HG03064 (cell line): ENCODE results near the gene PKP1.

Source experiments
- ATAC-seq: cut with Tn5 transposase; IDR thresholded peaks from one replicate; pipeline ENCODE4 v1.9.1; 2021; ENCODE audit warnings: low read depth; ENCODE audit not compliant: unreplicated experiment

PKP1 gene

GRCh38 chr1:201260236-201260590 lies 23.1 kb upstream of the PKP1 start:
- no peak for ATAC-seq

- no peak for ATAC-seq
Observed at GRCh38 chr1:201260648-201261311, 22.5 kb upstream of the PKP1 start.

GRCh38 chr1:201261771-201262547 lies 21.3 kb upstream of the PKP1 start:
- ATAC-seq: no peak

GRCh38 chr1:201262963-201263608 lies 20.2 kb upstream of the PKP1 start:
- no peak for ATAC-seq

- no peak for ATAC-seq
Observed at GRCh38 chr1:201264072-201264471, 19.2 kb upstream of the PKP1 start.

- ATAC-seq: no peak
Observed at GRCh38 chr1:201264554-201264953, 18.8 kb upstream of the PKP1 start.

GRCh38 chr1:201265756-201266155 lies 17.6 kb upstream of the PKP1 start:
- no peak for ATAC-seq

- no peak for ATAC-seq
Observed at GRCh38 chr1:201266276-201266675, 17.0 kb upstream of the PKP1 start.

GRCh38 chr1:201266774-201267173 lies 16.5 kb upstream of the PKP1 start:
- ATAC-seq: no peak

- ATAC-seq: no peak
Observed at GRCh38 chr1:201267481-201268229, 15.7 kb upstream of the PKP1 start.

- ATAC-seq: no peak
Observed at GRCh38 chr1:201268604-201269151, 14.6 kb upstream of the PKP1 start.

- ATAC-seq: no peak
Observed at GRCh38 chr1:201269281-201269680, 14.0 kb upstream of the PKP1 start.

- no peak for ATAC-seq
Observed at GRCh38 chr1:201269900-201270410, 13.4 kb upstream of the PKP1 start.

GRCh38 chr1:201270616-201271390 lies 12.5 kb upstream of the PKP1 start:
- ATAC-seq: no peak

- ATAC-seq: no peak
Observed at GRCh38 chr1:201272799-201273198, 10.5 kb upstream of the PKP1 start.

- ATAC-seq: no peak
Observed at GRCh38 chr1:201274616-201275252, 8.6 kb upstream of the PKP1 start.

- no peak for ATAC-seq
Observed at GRCh38 chr1:201275253-201275666, 8.0 kb upstream of the PKP1 start.

- no peak for ATAC-seq
Observed at GRCh38 chr1:201276891-201277290, 6.4 kb upstream of the PKP1 start.

GRCh38 chr1:201277441-201277840 lies 5.9 kb upstream of the PKP1 start:
- ATAC-seq: no peak
